ENCODE measurements around the gene NUDT16L1.

- TF ChIP-seq RAD21 (IDR thresholded peaks at IDR 0.05; ENCODE audit: low read depth), result no peak
- TF ChIP-seq TCF12 (IDR thresholded peaks at IDR 0.05; ENCODE audit: low read depth), result no peak
- no peak for TF ChIP-seq EGR1 (IDR thresholded peaks at IDR 0.05)
Measured at GRCh38 chr16:4687946-4688673, 5.3 kb upstream of the NUDT16L1 start.
